ENCODE data around the gene RRAGD. TPM values are rescaled to one million over a fixed set of nuclear protein-coding genes. Genes with fewer than 3 reads are reported as not detected.

RRAGD gene
- total and polyA plus RNA-seq, 2 donors (not counting 1 experiment from before 2014, with no cell fraction given) = 0.27 to 4.5 TPM

GRCh38 chr6:89432875-89433251, 20.8 kb upstream of the RRAGD start, which contains the start of gene ANKRD6:
Gene ANKRD6, plus strand, starts transcription at chr6:89433152. Its CDS starts 133,825 bp downstream, at chr6:89566977.
- DNase-seq (peak; percentile 87), ATAC-seq (ENCODE audit: low read depth) (peak; percentile 98)
- peak; percentile 83 for TF ChIP-seq CTCF (IDR thresholded peaks at IDR 0.05)
- TF ChIP-seq EZH2 (IDR thresholded peaks at IDR 0.05; ENCODE audit: borderline replicate concordance, insufficient read depth, low read depth, low read length, poor library complexity, severe bottlenecking) = no peak
- Histone ChIP-seq H3K27me3 (replicated peaks in 1 of 4; ENCODE audit: control extremely low read depth in 1 of 4, control insufficient read depth in 3 of 4, insufficient read depth in 4 of 4, low read length in 3 of 4) (no peaks in the 10 kb centered on the region), H3K79me2 (ENCODE audit: control insufficient read depth, insufficient read depth, low read length) (no peaks in the 10 kb centered on the region), H3K4me3 (ENCODE audit: control extremely low read depth in 1 of 5, extremely low read depth in 1 of 5, insufficient read depth in 1 of 5, low read depth in 2 of 5, low read length in 4 of 5) (peak within 1 kb of the TSS; percentile 34 to 72 (median 69)), H3K9ac (ENCODE audit: low read length) (peak within 1 kb of the TSS; percentile 75), H3K9me3 (ENCODE audit: control extremely low read depth in 1 of 3, control insufficient read depth in 2 of 3, insufficient read depth in 1 of 3, low read length in 2 of 3) (no peaks in the 10 kb centered on the region), H3K4me2 (replicated peaks; ENCODE audit: low read depth, low read length, poor library complexity, severe bottlenecking) (peak within 1 kb of the TSS; percentile 98), H3K27ac (ENCODE audit: low read length in 2 of 2) (no peak within 1 kb of the TSS), H3K36me3 (replicated peaks in 1 of 2; ENCODE audit: control extremely low read depth in 1 of 2, control insufficient read depth in 1 of 2, extremely low read depth in 1 of 2, insufficient read depth in 2 of 2, low read length in 1 of 2) (no peaks in the 10 kb centered on the region), H2AFZ (ENCODE audit: insufficient read depth, low read depth, low read length, poor library complexity, severe bottlenecking) (peak within 1 kb of the TSS; percentile 84), H3K4me1 (ENCODE audit: control insufficient read depth in 2 of 2, insufficient read depth in 2 of 2, low read length in 2 of 2) (peaks cover 10 to 12% of the 10 kb centered on the region in 2 donors), H4K20me1 (ENCODE audit: control insufficient read depth, insufficient read depth, low read length, poor library complexity, severe bottlenecking) (no peaks in the 10 kb centered on the region)
- WGBS (ENCODE audit: insufficient coverage) = under 1% methylated on average over 36 of the region's 38 CpGs
- peaks cover 4% of the 10 kb centered on the region for H3K27me3 Mint-ChIP-seq
- no peaks in the 10 kb centered on the region for H3K9me3 Mint-ChIP-seq (ENCODE audit: insufficient read depth)
- intact Hi-C loops (cut with micrococcal nuclease) = loop anchor here (1.0 to 10.0 kb wide), 7 partner anchors 21 to 1046 kb away; partner anchors contain the start of genes LYRM2, MDN1 and RRAGD
- CTCF ChIA-PET = interaction anchor here (0.7 to 3.6 kb wide), 19 partner anchors 10 to 508 kb away, joined by 3 to 61 read pairs (median 4); partner anchors contain the start of gene RRAGD
- peaks cover 13% of the 10 kb centered on the region for H3K4me1 Mint-ChIP-seq
- H3K4me3 Mint-ChIP-seq = peak within 1 kb of the TSS; percentile 92
- peak within 1 kb of the TSS; percentile 60 for H3K27ac Mint-ChIP-seq
- POLR2A ChIA-PET = interaction anchor here (1.0 kb wide), 1 partner anchor 205 kb away, joined by 3 read pairs; the partner anchor contains the start of gene LYRM2

- Histone ChIP-seq H3K9ac (ENCODE audit: low read length) (no peak overlapping the region), H3K27ac (ENCODE audit: low read length in 2 of 2) (no peak overlapping the region), H3K4me2 (replicated peaks; ENCODE audit: low read depth, low read length, poor library complexity, severe bottlenecking) (no peak overlapping the region), H3K9me3 (ENCODE audit: control extremely low read depth in 1 of 3, control insufficient read depth in 2 of 3, insufficient read depth in 1 of 3, low read length in 2 of 3) (no peaks in the 10 kb centered on the region), H3K4me1 (ENCODE audit: control insufficient read depth in 2 of 2, insufficient read depth in 2 of 2, low read length in 2 of 2) (peaks cover 10 to 12% of the 10 kb centered on the region in 2 donors), H3K79me2 (ENCODE audit: control insufficient read depth, insufficient read depth, low read length) (no peaks in the 10 kb centered on the region), H4K20me1 (ENCODE audit: control insufficient read depth, insufficient read depth, low read length, poor library complexity, severe bottlenecking) (no peaks in the 10 kb centered on the region), H2AFZ (ENCODE audit: insufficient read depth, low read depth, low read length, poor library complexity, severe bottlenecking) (no peak overlapping the region), H3K4me3 (ENCODE audit: control extremely low read depth in 1 of 5, extremely low read depth in 1 of 5, insufficient read depth in 1 of 5, low read depth in 2 of 5, low read length in 4 of 5) (no peak overlapping the region), H3K36me3 (replicated peaks in 1 of 2; ENCODE audit: control extremely low read depth in 1 of 2, control insufficient read depth in 1 of 2, extremely low read depth in 1 of 2, insufficient read depth in 2 of 2, low read length in 1 of 2) (no peaks in the 10 kb centered on the region), H3K27me3 (replicated peaks in 1 of 4; ENCODE audit: control extremely low read depth in 1 of 4, control insufficient read depth in 3 of 4, insufficient read depth in 4 of 4, low read length in 3 of 4) (no peaks in the 10 kb centered on the region)
- Mint-ChIP-seq H3K9me3 (ENCODE audit: insufficient read depth) (no peaks in the 10 kb centered on the region), H3K27ac (no peak overlapping the region), H3K4me1 (peaks cover 11% of the 10 kb centered on the region), H3K27me3 (peaks cover 14% of the 10 kb centered on the region), H3K4me3 (no peak overlapping the region)
- TF ChIP-seq EZH2 (IDR thresholded peaks at IDR 0.05; ENCODE audit: borderline replicate concordance, insufficient read depth, low read depth, low read length, poor library complexity, severe bottlenecking) (no peak), CTCF (IDR thresholded peaks at IDR 0.05) (no peak)
- 96% methylated on average over 6 of the region's 7 CpGs for WGBS (ENCODE audit: insufficient coverage)
- ATAC-seq (ENCODE audit: low read depth) (no peak), DNase-seq (no peak)
- ChIA-PET POLR2A (no interaction called here), CTCF (interaction anchor here (1.5 to 3.6 kb wide), 4 partner anchors 11 to 1049 kb away, joined by 5 to 61 read pairs (median 9); no protein-coding TSS in a partner anchor)
- intact Hi-C loops (cut with micrococcal nuclease) = loop anchor here (5.0 to 10.0 kb wide), 2 partner anchors 53 to 384 kb away; partner anchors contain the start of gene MDN1
Observed at GRCh38 chr6:89430201-89430962, 18.3 kb upstream of the RRAGD start.

Measured in B cell (primary cell).